ENCODE data around the gene NR1D2.

The NR1D2 gene

GRCh38 chr3:23945913-23946687 lies 1.0 kb downstream of the NR1D2 start:
- Mint-ChIP-seq H3K27ac (peak overlapping the region; percentile 87), H3K36me3 (peaks cover 2% of the 10 kb centered on the region), H3K4me3 (peak overlapping the region; percentile 86), H3K27me3 (no peaks in the 10 kb centered on the region), H3K4me1 (peaks cover 55% of the 10 kb centered on the region), H3K9me3 (no peaks in the 10 kb centered on the region)

GRCh38 chr3:23948761-23949160 lies 3.7 kb downstream of the NR1D2 start:
- H3K4me1 Mint-ChIP-seq, result peaks cover 74% of the 10 kb centered on the region
- H3K9me3 Mint-ChIP-seq, result no peaks in the 10 kb centered on the region
- no peak overlapping the region for H3K4me3 Mint-ChIP-seq
- H3K27ac Mint-ChIP-seq, result no peak overlapping the region
- no peaks in the 10 kb centered on the region for H3K27me3 Mint-ChIP-seq
- peaks cover 2% of the 10 kb centered on the region for H3K36me3 Mint-ChIP-seq

- Mint-ChIP-seq H3K9me3 (no peaks in the 10 kb centered on the region), H3K27me3 (no peaks in the 10 kb centered on the region), H3K36me3 (peaks cover 2% of the 10 kb centered on the region), H3K27ac (peak overlapping the region; percentile 30), H3K4me1 (peaks cover 76% of the 10 kb centered on the region), H3K4me3 (peak overlapping the region; percentile 71)
Observed at GRCh38 chr3:23949784-23950183, 4.7 kb downstream of the NR1D2 start.

- peaks cover 80% of the 10 kb centered on the region for H3K4me1 Mint-ChIP-seq
- peaks cover 2% of the 10 kb centered on the region for H3K36me3 Mint-ChIP-seq
- peak overlapping the region; percentile 10 for H3K27ac Mint-ChIP-seq
- no peaks in the 10 kb centered on the region for H3K27me3 Mint-ChIP-seq
- peak overlapping the region; percentile 71 for H3K4me3 Mint-ChIP-seq
- no peaks in the 10 kb centered on the region for H3K9me3 Mint-ChIP-seq
Observed at GRCh38 chr3:23950293-23950692, 5.2 kb downstream of the NR1D2 start.

- Mint-ChIP-seq H3K9me3 (no peaks in the 10 kb centered on the region), H3K27me3 (no peaks in the 10 kb centered on the region), H3K4me3 (no peak overlapping the region), H3K27ac (peak overlapping the region; percentile 74), H3K4me1 (peaks cover 76% of the 10 kb centered on the region), H3K36me3 (peaks cover 5% of the 10 kb centered on the region)
Observed at GRCh38 chr3:23952646-23953045, 7.6 kb downstream of the NR1D2 start.

- H3K9me3 Mint-ChIP-seq, result no peaks in the 10 kb centered on the region
- peaks cover 4% of the 10 kb centered on the region for H3K36me3 Mint-ChIP-seq
- H3K27me3 Mint-ChIP-seq, result no peaks in the 10 kb centered on the region
- peak overlapping the region; percentile 53 for H3K27ac Mint-ChIP-seq
- no peak overlapping the region for H3K4me3 Mint-ChIP-seq
- H3K4me1 Mint-ChIP-seq, result peaks cover 73% of the 10 kb centered on the region
Observed at GRCh38 chr3:23953523-23953922, 8.4 kb downstream of the NR1D2 start.

GRCh38 chr3:23954144-23954543 lies 9.1 kb downstream of the NR1D2 start:
- Mint-ChIP-seq H3K4me3 (no peak overlapping the region), H3K27me3 (no peaks in the 10 kb centered on the region), H3K4me1 (peaks cover 73% of the 10 kb centered on the region), H3K9me3 (no peaks in the 10 kb centered on the region), H3K27ac (no peak overlapping the region), H3K36me3 (peaks cover 4% of the 10 kb centered on the region)

GRCh38 chr3:23956701-23957100 lies 11.6 kb downstream of the NR1D2 start:
- Mint-ChIP-seq H3K4me1 (peaks cover 55% of the 10 kb centered on the region), H3K9me3 (no peaks in the 10 kb centered on the region), H3K27ac (peak overlapping the region; percentile 65), H3K27me3 (no peaks in the 10 kb centered on the region), H3K4me3 (no peak overlapping the region), H3K36me3 (peaks cover 7% of the 10 kb centered on the region)

- Mint-ChIP-seq H3K4me3 (no peak overlapping the region), H3K9me3 (no peaks in the 10 kb centered on the region), H3K4me1 (peaks cover 40% of the 10 kb centered on the region), H3K27me3 (no peaks in the 10 kb centered on the region), H3K27ac (peak overlapping the region; percentile 11), H3K36me3 (peaks cover 15% of the 10 kb centered on the region)
Observed at GRCh38 chr3:23959135-23959900, 14.2 kb downstream of the NR1D2 start.

GRCh38 chr3:23960649-23961048 lies 15.6 kb downstream of the NR1D2 start:
- Mint-ChIP-seq H3K4me3 (no peak overlapping the region), H3K9me3 (no peaks in the 10 kb centered on the region), H3K27me3 (no peaks in the 10 kb centered on the region), H3K4me1 (peaks cover 36% of the 10 kb centered on the region), H3K36me3 (peaks cover 21% of the 10 kb centered on the region), H3K27ac (no peak overlapping the region)

GRCh38 chr3:23961066-23961465 lies 16.0 kb downstream of the NR1D2 start:
- no peaks in the 10 kb centered on the region for H3K27me3 Mint-ChIP-seq
- H3K27ac Mint-ChIP-seq, result no peak overlapping the region
- H3K36me3 Mint-ChIP-seq, result peaks cover 24% of the 10 kb centered on the region
- H3K9me3 Mint-ChIP-seq, result no peaks in the 10 kb centered on the region
- H3K4me3 Mint-ChIP-seq, result no peak overlapping the region
- peaks cover 36% of the 10 kb centered on the region for H3K4me1 Mint-ChIP-seq

GRCh38 chr3:23961913-23962312 lies 16.8 kb downstream of the NR1D2 start:
- Mint-ChIP-seq H3K4me3 (no peak overlapping the region), H3K4me1 (peaks cover 31% of the 10 kb centered on the region), H3K36me3 (peaks cover 25% of the 10 kb centered on the region), H3K27ac (no peak overlapping the region), H3K9me3 (no peaks in the 10 kb centered on the region), H3K27me3 (no peaks in the 10 kb centered on the region)

- Mint-ChIP-seq H3K4me3 (no peak overlapping the region), H3K4me1 (peaks cover 21% of the 10 kb centered on the region), H3K27ac (no peak overlapping the region), H3K36me3 (peaks cover 28% of the 10 kb centered on the region), H3K27me3 (no peaks in the 10 kb centered on the region), H3K9me3 (no peaks in the 10 kb centered on the region)
Observed at GRCh38 chr3:23964537-23965235, 19.6 kb downstream of the NR1D2 start.

- H3K36me3 Mint-ChIP-seq, result peaks cover 30% of the 10 kb centered on the region
Observed at GRCh38 chr3:23966328-23966727, 21.2 kb downstream of the NR1D2 start.

GRCh38 chr3:23968463-23969184 lies 23.5 kb downstream of the NR1D2 start:
- H3K9me3 Mint-ChIP-seq, result no peaks in the 10 kb centered on the region
- H3K4me3 Mint-ChIP-seq, result no peak overlapping the region
- H3K4me1 Mint-ChIP-seq, result peaks cover 13% of the 10 kb centered on the region
- H3K36me3 Mint-ChIP-seq, result peaks cover 25% of the 10 kb centered on the region
- H3K27me3 Mint-ChIP-seq, result no peaks in the 10 kb centered on the region
- H3K27ac Mint-ChIP-seq, result peak overlapping the region; percentile 14

More at GRCh38 chr3:23966328-23966727, 21.2 kb downstream of the NR1D2 start:
- Mint-ChIP-seq H3K27ac (no peak overlapping the region), H3K27me3 (no peaks in the 10 kb centered on the region), H3K9me3 (no peaks in the 10 kb centered on the region), H3K4me1 (peaks cover 21% of the 10 kb centered on the region), H3K4me3 (no peak overlapping the region)
